Measurements from ENCODE around the gene TSPAN1. TPM values are rescaled to one million over a fixed set of nuclear protein-coding genes. Genes with fewer than 3 reads are reported as not detected.
"Not testable (repeated sequence)": the region's sequence is repeated elsewhere in the genome, so short reads cannot be mapped to it uniquely, and the experiment has no call there.

TSPAN1 gene
- total RNA-seq, 4 donors from 2014 or later, result 228 to 1,657 (median 1,038) TPM

DNA sequence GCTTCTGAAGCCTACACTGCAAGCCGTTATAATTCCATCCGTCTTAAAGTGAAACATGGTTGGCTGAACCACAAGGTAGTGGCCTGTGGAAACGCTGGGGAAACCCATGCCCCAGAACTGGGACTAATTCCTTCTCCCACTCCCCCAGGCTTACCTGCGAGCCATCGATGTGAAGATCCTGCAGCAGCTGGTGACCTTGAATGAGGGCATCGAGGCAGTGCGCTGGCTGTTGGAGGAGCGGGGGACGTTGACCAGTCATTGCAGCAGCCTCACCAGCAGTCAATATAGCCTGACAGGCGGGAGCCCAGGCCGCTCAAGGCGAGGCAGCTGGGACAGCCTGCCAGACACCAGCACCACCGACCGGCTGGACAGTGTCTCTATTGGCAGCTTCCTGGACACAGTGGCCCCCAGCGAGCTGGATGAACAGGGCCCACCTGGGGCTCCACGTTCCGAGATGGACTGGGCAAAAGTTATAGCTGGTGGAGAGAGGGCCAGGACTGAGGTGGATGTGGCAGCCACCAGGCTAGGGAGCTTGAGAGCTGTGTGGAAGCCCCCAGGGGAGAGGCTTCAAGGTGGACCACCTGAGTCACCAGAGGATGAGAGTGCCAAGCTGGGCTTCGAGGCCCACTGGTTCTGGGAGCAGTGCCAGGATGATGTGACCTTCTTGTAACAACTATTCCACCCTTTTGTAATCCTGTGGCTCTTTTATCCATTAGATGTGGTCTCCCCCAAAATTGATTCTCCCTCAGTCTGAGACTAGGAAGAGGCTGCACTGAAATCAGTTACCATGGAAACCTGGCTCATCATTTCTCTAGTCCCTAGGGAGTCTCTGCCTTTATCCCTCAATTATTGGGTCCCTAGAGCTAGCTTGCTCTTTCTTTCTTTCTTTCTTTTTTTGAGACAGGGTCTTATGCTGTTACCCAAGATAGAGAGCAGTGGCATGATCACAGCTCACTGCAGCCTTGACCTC, 44.9 kb downstream of the TSPAN1 start:
- Histone ChIP-seq H3K4me3 (no peak overlapping the region), H3K36me3 (no peaks in the 10 kb centered on the region), H3K4me1 (peaks cover 0 to 8% (median 3%) of the 10 kb centered on the region in 4 donors), H3K27ac (no peak overlapping the region), H3K9me3 (no peaks in the 10 kb centered on the region), H3K27me3 (no peaks in the 10 kb centered on the region)
- TF ChIP-seq, protein P1, sequence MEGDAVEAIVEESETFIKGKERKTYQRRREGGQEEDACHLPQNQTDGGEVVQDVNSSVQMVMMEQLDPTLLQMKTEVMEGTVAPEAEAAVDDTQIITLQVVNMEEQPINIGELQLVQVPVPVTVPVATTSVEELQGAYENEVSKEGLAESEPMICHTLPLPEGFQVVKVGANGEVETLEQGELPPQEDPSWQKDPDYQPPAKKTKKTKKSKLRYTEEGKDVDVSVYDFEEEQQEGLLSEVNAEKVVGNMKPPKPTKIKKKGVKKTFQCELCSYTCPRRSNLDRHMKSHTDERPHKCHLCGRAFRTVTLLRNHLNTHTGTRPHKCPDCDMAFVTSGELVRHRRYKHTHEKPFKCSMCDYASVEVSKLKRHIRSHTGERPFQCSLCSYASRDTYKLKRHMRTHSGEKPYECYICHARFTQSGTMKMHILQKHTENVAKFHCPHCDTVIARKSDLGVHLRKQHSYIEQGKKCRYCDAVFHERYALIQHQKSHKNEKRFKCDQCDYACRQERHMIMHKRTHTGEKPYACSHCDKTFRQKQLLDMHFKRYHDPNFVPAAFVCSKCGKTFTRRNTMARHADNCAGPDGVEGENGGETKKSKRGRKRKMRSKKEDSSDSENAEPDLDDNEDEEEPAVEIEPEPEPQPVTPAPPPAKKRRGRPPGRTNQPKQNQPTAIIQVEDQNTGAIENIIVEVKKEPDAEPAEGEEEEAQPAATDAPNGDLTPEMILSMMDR (IDR thresholded peaks at IDR 0.05), result no peak
- TF ChIP-seq POLR2A (IDR thresholded peaks at IDR 0.05), result no peak
- TF ChIP-seq EP300 (IDR thresholded peaks at IDR 0.05; ENCODE audit: low read depth), result no peak
- intact Hi-C loops (cut with DNase I; ENCODE audit: low total_unique reads), result no loop called here
- WGBS, 2 donors (ENCODE audit: low coverage in 1 of 2), result 82% methylated on average over 18 of the region's 18 CpGs; no CpG with 5 or more reads in 1 of the 2 donors
- no peak for DNase-seq
- in situ Hi-C loops (cut with MboI; ENCODE audit: low pct_ligation_motif_present in 1 of 4, low pct_unique_long_range_greater_than_20kb in 1 of 4, low sequenced_read_pairs in 3 of 4), result no loop called here

DNA sequence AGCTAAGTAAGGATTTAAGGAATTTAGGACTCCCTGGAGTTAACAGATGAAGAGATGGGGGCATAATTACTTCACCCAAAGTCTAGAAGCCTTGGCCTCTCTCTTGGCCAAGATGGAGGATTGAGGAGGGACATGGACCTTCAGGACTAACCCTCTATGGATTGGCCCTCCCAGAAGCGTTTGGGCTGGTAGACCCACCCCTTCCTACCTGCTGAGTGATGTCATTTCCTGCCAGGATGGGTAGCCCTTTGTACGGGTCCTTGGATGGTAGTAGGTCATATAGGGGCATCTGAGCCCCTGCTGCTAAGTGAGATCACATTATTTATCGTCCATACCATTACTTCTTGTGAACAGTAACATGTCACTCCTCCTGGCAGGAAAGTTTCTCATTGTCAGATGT, 45.9 kb downstream of the TSPAN1 start:
- intact Hi-C loops (cut with DNase I; ENCODE audit: low total_unique reads), result no loop called here
- TF ChIP-seq POLR2AphosphoS5 (IDR thresholded peaks at IDR 0.05) (no peak), POLR2A (IDR thresholded peaks at IDR 0.05) (no peak), EP300 (IDR thresholded peaks at IDR 0.05; ENCODE audit: low read depth) (no peak)
- TF ChIP-seq, protein P1 (IDR thresholded peaks at IDR 0.05), result no peak
- Histone ChIP-seq H3K27me3 (no peaks in the 10 kb centered on the region), H3K36me3 (no peaks in the 10 kb centered on the region), H3K27ac (no peak overlapping the region), H3K4me3 (no peak overlapping the region), H3K9me3 (no peaks in the 10 kb centered on the region), H3K4me1 (peaks cover 0 to 8% (median 3%) of the 10 kb centered on the region in 4 donors)
- in situ Hi-C loops (cut with MboI; ENCODE audit: low pct_ligation_motif_present in 1 of 4, low pct_unique_long_range_greater_than_20kb in 1 of 4, low sequenced_read_pairs in 3 of 4), result no loop called here
- DNase-seq, result no peak
- 80% methylated on average over 3 of the region's 3 CpGs; no CpG with 5 or more reads in 1 of the 2 donors for WGBS, 2 donors (ENCODE audit: low coverage in 1 of 2)

DNA sequence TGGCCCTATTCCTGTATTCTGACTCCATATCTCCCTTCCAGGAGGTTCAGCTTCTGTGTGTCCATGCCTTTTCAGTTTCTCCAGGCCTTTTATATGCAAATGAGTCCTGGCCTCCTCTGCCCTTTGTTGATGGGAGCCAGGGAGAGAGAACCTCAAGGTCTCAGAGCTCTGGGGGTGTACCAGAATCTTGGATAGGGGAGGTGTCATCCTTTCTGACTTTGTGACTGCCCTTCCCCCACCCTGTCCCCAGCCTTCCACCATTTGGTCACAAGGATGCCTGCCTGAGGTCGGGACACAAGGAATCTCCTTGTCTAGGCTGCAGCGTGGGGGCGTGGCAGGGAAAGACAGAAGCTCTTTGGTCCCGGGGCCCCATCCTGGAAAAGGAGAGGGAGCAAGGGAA, 46.9 kb downstream of the TSPAN1 start:
- Histone ChIP-seq H3K4me1 (peaks cover 0 to 8% (median 3%) of the 10 kb centered on the region in 4 donors), H3K27me3 (no peaks in the 10 kb centered on the region), H3K36me3 (no peaks in the 10 kb centered on the region), H3K9me3 (no peaks in the 10 kb centered on the region), H3K4me3 (no peak overlapping the region), H3K27ac (no peak overlapping the region)
- in situ Hi-C loops (cut with MboI; ENCODE audit: low pct_ligation_motif_present in 1 of 4, low pct_unique_long_range_greater_than_20kb in 1 of 4, low sequenced_read_pairs in 3 of 4), result no loop called here
- DNase-seq, result peak; percentile 15
- WGBS, 2 donors (ENCODE audit: low coverage in 1 of 2), result 46% methylated on average over 4 of the region's 4 CpGs; no CpG with 5 or more reads in 1 of the 2 donors
- TF ChIP-seq POLR2AphosphoS5 (IDR thresholded peaks at IDR 0.05) (no peak), EP300 (IDR thresholded peaks at IDR 0.05; ENCODE audit: low read depth) (no peak), POLR2A (IDR thresholded peaks at IDR 0.05) (no peak)
- TF ChIP-seq, protein P1 (IDR thresholded peaks at IDR 0.05), result no peak
- intact Hi-C loops (cut with DNase I; ENCODE audit: low total_unique reads), result no loop called here

DNA sequence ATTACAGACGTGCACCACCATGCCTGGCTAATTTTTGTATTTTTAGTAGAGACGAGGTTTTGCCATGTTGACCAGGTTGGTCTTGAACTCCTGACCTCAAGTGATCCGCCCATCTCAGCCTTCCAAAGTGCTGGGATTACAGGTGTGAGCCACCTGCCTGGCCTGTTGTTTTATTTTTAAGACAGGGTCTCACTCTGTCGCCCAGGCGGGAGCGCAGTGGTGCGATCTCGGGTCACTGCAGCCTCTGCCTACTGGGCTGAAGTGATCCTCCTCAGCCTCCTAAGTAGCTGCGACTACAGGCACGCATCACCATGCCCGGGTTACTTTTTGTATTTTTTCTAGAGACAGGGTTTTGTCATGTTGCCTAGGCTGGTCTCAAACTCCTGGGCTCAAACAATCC, 48.2 kb downstream of the TSPAN1 start:
- intact Hi-C loops (cut with DNase I; ENCODE audit: low total_unique reads); H3K4me3 ChIP-seq; H3K36me3 ChIP-seq; H3K9me3 ChIP-seq; DNase-seq; H3K4me1 ChIP-seq; H3K27me3 ChIP-seq; in situ Hi-C loops (cut with MboI; ENCODE audit: low pct_ligation_motif_present in 1 of 4, low pct_unique_long_range_greater_than_20kb in 1 of 4, low sequenced_read_pairs in 3 of 4); H3K27ac ChIP-seq: not testable (repeated sequence)
- 68 to 72% methylated on average over 7 to 11 of the region's 11 CpGs for WGBS, 2 donors (ENCODE audit: low coverage in 1 of 2)
